ENCODE data around the gene NPAS3.

The NPAS3 gene

GRCh38 chr14:32940711-32941667, 2.3 kb downstream of the NPAS3 start:
- DNase-seq: no peak

GRCh38 chr14:32941668-32942065, 3.0 kb downstream of the NPAS3 start:
- DNase-seq: no peak

GRCh38 chr14:32947081-32947480, 8.4 kb downstream of the NPAS3 start:
- no peak for DNase-seq

GRCh38 chr14:32947792-32948191, 9.1 kb downstream of the NPAS3 start:
- no peak for DNase-seq

GRCh38 chr14:32950584-32950983, 11.9 kb downstream of the NPAS3 start:
- no peak for DNase-seq

GRCh38 chr14:32967421-32967820, 28.7 kb downstream of the NPAS3 start:
- no peak for DNase-seq

- DNase-seq: no peak
Measured at GRCh38 chr14:32968972-32969544, 30.4 kb downstream of the NPAS3 start.

- DNase-seq: no peak
Measured at GRCh38 chr14:32977913-32978312, 39.2 kb downstream of the NPAS3 start.

GRCh38 chr14:32978691-32979255, 40.1 kb downstream of the NPAS3 start:
- DNase-seq: no peak

GRCh38 chr14:32980178-32980901, 41.7 kb downstream of the NPAS3 start:
- no peak for DNase-seq

- no peak for DNase-seq
Measured at GRCh38 chr14:32980902-32981501, 42.3 kb downstream of the NPAS3 start.

- DNase-seq: no peak
Measured at GRCh38 chr14:32984241-32984930, 45.7 kb downstream of the NPAS3 start.

- no peak for DNase-seq
Measured at GRCh38 chr14:32985866-32986265, 47.2 kb downstream of the NPAS3 start.

- DNase-seq: peak; percentile 77
Measured at GRCh38 chr14:32986791-32987540, 48.3 kb downstream of the NPAS3 start.

- peak; percentile 15 for DNase-seq
Measured at GRCh38 chr14:32991691-32992090, 53.0 kb downstream of the NPAS3 start.

GRCh38 chr14:32993921-32994320, 55.2 kb downstream of the NPAS3 start:
- no peak for DNase-seq

GRCh38 chr14:32996343-32996742, 57.7 kb downstream of the NPAS3 start:
- DNase-seq: no peak

GRCh38 chr14:32998433-32998832, 59.8 kb downstream of the NPAS3 start:
- peak; percentile 27 for DNase-seq

- DNase-seq: no peak
Measured at GRCh38 chr14:33009673-33010072, 71.0 kb downstream of the NPAS3 start.

GRCh38 chr14:33010495-33010894, 71.8 kb downstream of the NPAS3 start:
- DNase-seq: no peak

GRCh38 chr14:33014710-33015109, 76.0 kb downstream of the NPAS3 start:
- DNase-seq: no peak

Data from fibroblast of skin of back (primary cell).